Panc1 (cell line): Measurements from ENCODE around the gene HSPA12A. TPM values are rescaled to one million over a fixed set of nuclear protein-coding genes. Genes with fewer than 3 reads are reported as not detected.

Source experiments
- ATAC-seq: fragments of 200-7000 bp; cut with Tn5 transposase; 2 replicates; pipeline ENCODE4 v1.9.1; 2020; ENCODE audit warnings: mild to moderate bottlenecking, moderate library complexity
- BruUV-seq: library from RNA; stranded (reverse); fragments of 400-500 nt; replicated peaks from 2 replicates; lab custom pipeline; 2021; lab: Mats Ljungman, UMichigan
- CTCF ChIA-PET: fragments of 300-600 bp; sonication (Branson Sonifier 250); formaldehyde crosslinking; loops from one replicate; lab custom pipeline; 2022; ENCODE audit warnings: antibody characterized with exemption; lab: Charles Lee
- POLR2A ChIA-PET: fragments of 300-600 bp; sonication (Branson Sonifier 250); formaldehyde crosslinking; loops from one replicate; lab custom pipeline; 2022; ENCODE audit warnings: antibody characterized with exemption; lab: Charles Lee
- DNase-seq: peaks from one replicate; pipeline ENCODE4 v3.0.0-alpha.2; 2010; ENCODE audit warnings: low read depth, low spot score
- H3K27ac ChIP-seq: 2 replicates; pipeline ENCODE4 v1.5.1; 2011; ENCODE audit warnings: mild to moderate bottlenecking, low read length, inconsistent platforms
- H3K27me3 ChIP-seq: fragments of 200-500 bp; sonication (Bioruptor generic); 2 replicates; pipeline ENCODE4 v1.6.0; 2014; ENCODE audit warnings: low read length, inconsistent platforms; ENCODE audit not compliant: control insufficient read depth, insufficient read depth
- H3K36me3 ChIP-seq: fragments of 200-500 bp; sonication (Bioruptor generic); 2 replicates; pipeline ENCODE4 v1.5.1; 2014; ENCODE audit warnings: inconsistent platforms, mild to moderate bottlenecking, low read length, moderate library complexity; ENCODE audit not compliant: control insufficient read depth, insufficient read depth
- H3K4me1 ChIP-seq: 2 replicates; pipeline ENCODE4 v1.5.1; 2011; ENCODE audit warnings: inconsistent platforms, mild to moderate bottlenecking, low read length, moderate library complexity; ENCODE audit not compliant: control insufficient read depth, insufficient read depth
- H3K4me3 ChIP-seq, 2 experiments: 2 replicates each; pipeline ENCODE4 v1.5.1; 2011 to 2012; ENCODE audit warnings: low read depth in 2 of 2, low read length in 2 of 2, mild to moderate bottlenecking in 2 of 2, inconsistent platforms in 1 of 2, moderate library complexity in 1 of 2
- H3K9me3 ChIP-seq: fragments of 200-500 bp; sonication (Bioruptor generic); 2 replicates; pipeline ENCODE4 v1.5.1; 2014; ENCODE audit warnings: low read depth, mild to moderate bottlenecking, inconsistent platforms, low read length, moderate library complexity; ENCODE audit not compliant: control insufficient read depth, insufficient read depth
- CTCF ChIP-seq: fragments of 450-650 bp; IDR thresholded peaks from 2 replicates; pipeline ENCODE4 v1.5.1; 2017; ENCODE audit warnings: mild to moderate bottlenecking
- POLR2AphosphoS5 ChIP-seq: IDR thresholded peaks from 2 replicates; pipeline ENCODE4 v1.6.1; 2012; ENCODE audit warnings: mild to moderate bottlenecking, low read depth, low read length, moderate library complexity
- REST ChIP-seq, 2 experiments: IDR thresholded peaks; 2 replicates each; pipeline ENCODE4 v1.6.1; 2011 to 2012; ENCODE audit warnings: low read depth in 2 of 2, control low read depth in 1 of 2, low read length in 1 of 2, mild to moderate bottlenecking in 1 of 2, moderate library complexity in 1 of 2; ENCODE audit not compliant: insufficient read depth in 1 of 2
- SIN3A ChIP-seq: IDR thresholded peaks from 2 replicates; pipeline ENCODE4 v1.6.1; 2012; ENCODE audit warnings: low read depth, mild to moderate bottlenecking, low read length, moderate library complexity, borderline replicate concordance; ENCODE audit not compliant: insufficient read depth
- TCF7L2 ChIP-seq: IDR thresholded peaks from 2 replicates; pipeline ENCODE4 v1.6.1; 2011; ENCODE audit warnings: mild to moderate bottlenecking, low read depth, low read length, inconsistent platforms
- in situ Hi-C: cut with HindIII; loops from 2 replicates; pipeline ENCODE4 v1.10.0; 2016; ENCODE audit warnings: low sequenced_read_pairs, low pct_unique_long_range_greater_than_20kb
- intact Hi-C: fragments of 100-400 bp; cut with micrococcal nuclease; formaldehyde crosslinking; loops from one replicate; pipeline ENCODE4 v1.10.0; 2022; ENCODE audit not compliant: unreplicated experiment
- total RNA-seq: library from RNA; stranded (reverse); gene quantifications from one replicate; pipeline ENCODE4 v1.2.1, GENCODE V29; 2021; ENCODE audit not compliant: unreplicated experiment

The HSPA12A gene
- total RNA-seq, 1 experiment from 2014 or later = 7.7 TPM

- no peak for TF ChIP-seq REST (IDR thresholded peaks at IDR 0.05; ENCODE audit: insufficient read depth in 1 of 2, low read depth in 2 of 2, low read length in 1 of 2)
- no peak for TF ChIP-seq CTCF
- TF ChIP-seq POLR2AphosphoS5 = no peak
- no peak for TF ChIP-seq SIN3A
- no peak for TF ChIP-seq TCF7L2
- ChIA-PET CTCF (no interaction called here), POLR2A (no interaction called here)
- intact Hi-C loops (no loop called here), in situ Hi-C loops (no loop called here)
- no peak overlapping the region for H3K27ac ChIP-seq
- no peaks in the 10 kb centered on the region for H3K36me3 ChIP-seq
- no peak for DNase-seq
- H3K9me3 ChIP-seq = no peaks in the 10 kb centered on the region
- H3K27me3 ChIP-seq = no peaks in the 10 kb centered on the region
- no peak for ATAC-seq
- H3K4me1 ChIP-seq = no peaks in the 10 kb centered on the region
- H3K4me3 ChIP-seq = no peak overlapping the region
- BruUV-seq = no TSS peak
Measured at GRCh38 chr10:116730464-116731260, 11.7 kb downstream of the HSPA12A start.

- Histone ChIP-seq H3K4me3 (no peak overlapping the region), H3K27me3 (no peaks in the 10 kb centered on the region), H3K4me1 (no peaks in the 10 kb centered on the region), H3K27ac (no peak overlapping the region), H3K36me3 (no peaks in the 10 kb centered on the region), H3K9me3 (no peaks in the 10 kb centered on the region)
- DNase-seq (no peak), ATAC-seq (no peak)
- CTCF ChIA-PET = no interaction called here
- BruUV-seq = no TSS peak
- POLR2A ChIA-PET = no interaction called here
- intact Hi-C loops = no loop called here
- in situ Hi-C loops = no loop called here
- no peak for TF ChIP-seq SIN3A
Measured at GRCh38 chr10:116729243-116729642, 13.1 kb downstream of the HSPA12A start.

- no peak for DNase-seq
- Histone ChIP-seq H3K27ac (no peak overlapping the region), H3K4me1 (no peaks in the 10 kb centered on the region), H3K9me3 (no peaks in the 10 kb centered on the region), H3K36me3 (no peaks in the 10 kb centered on the region), H3K4me3 (no peak overlapping the region), H3K27me3 (no peaks in the 10 kb centered on the region)
- in situ Hi-C loops = no loop called here
- ChIA-PET POLR2A (no interaction called here), CTCF (no interaction called here)
- TF ChIP-seq REST (IDR thresholded peaks at IDR 0.05; ENCODE audit: insufficient read depth in 1 of 2, low read depth in 2 of 2, low read length in 1 of 2) (no peak), POLR2AphosphoS5 (no peak), SIN3A (no peak), CTCF (no peak), TCF7L2 (no peak)
- intact Hi-C loops = no loop called here
- no peak for ATAC-seq
- no TSS peak for BruUV-seq
Measured at GRCh38 chr10:116728526-116729096, 13.8 kb downstream of the HSPA12A start.
